Measurements from ENCODE around the gene DBH.

Gene DBH

GRCh38 chr9:133687856-133688761, 51.9 kb downstream of the DBH start:
- H3K9ac ChIP-seq (ENCODE audit: low read depth, low read length) = no peak overlapping the region
- no peak overlapping the region for H3K27ac ChIP-seq (ENCODE audit: low read depth, low read length)
- H3K27me3 ChIP-seq (ENCODE audit: insufficient read depth, low read length) = no peaks in the 10 kb centered on the region
- no peaks in the 10 kb centered on the region for H3K36me3 ChIP-seq (ENCODE audit: insufficient read depth, low read length)
- H3K4me1 ChIP-seq (ENCODE audit: insufficient read depth, low read length) = 0 out of 2 replicates have a peak, but pooled peaks cover 3% of the 10 kb centered on the region
- H3K9me3 ChIP-seq (ENCODE audit: insufficient read depth, low read depth, low read length) = no peaks in the 10 kb centered on the region
- H3K4me3 ChIP-seq (ENCODE audit: low read length) = no peak overlapping the region
- 90% methylated on average over 34 of the region's 34 CpGs for WGBS

GRCh38 chr9:133689151-133689763, 53.1 kb downstream of the DBH start:
- H3K9ac ChIP-seq (ENCODE audit: low read depth, low read length) = no peak overlapping the region
- no peaks in the 10 kb centered on the region for H3K9me3 ChIP-seq (ENCODE audit: insufficient read depth, low read depth, low read length)
- H3K36me3 ChIP-seq (ENCODE audit: insufficient read depth, low read length) = no peaks in the 10 kb centered on the region
- WGBS = 89% methylated on average over 10 of the region's 10 CpGs
- H3K27ac ChIP-seq (ENCODE audit: low read depth, low read length) = no peak overlapping the region
- H3K4me1 ChIP-seq (ENCODE audit: insufficient read depth, low read length) = 0 out of 2 replicates have a peak, but pooled peaks cover 3% of the 10 kb centered on the region
- no peaks in the 10 kb centered on the region for H3K27me3 ChIP-seq (ENCODE audit: insufficient read depth, low read length)
- no peak overlapping the region for H3K4me3 ChIP-seq (ENCODE audit: low read length)

- Histone ChIP-seq H3K36me3 (ENCODE audit: insufficient read depth, low read length) (no peaks in the 10 kb centered on the region), H3K9me3 (ENCODE audit: insufficient read depth, low read depth, low read length) (no peaks in the 10 kb centered on the region), H3K4me3 (ENCODE audit: low read length) (no peak overlapping the region), H3K27ac (ENCODE audit: low read depth, low read length) (no peak overlapping the region), H3K27me3 (ENCODE audit: insufficient read depth, low read length) (no peaks in the 10 kb centered on the region), H3K9ac (ENCODE audit: low read depth, low read length) (no peak overlapping the region), H3K4me1 (ENCODE audit: insufficient read depth, low read length) (0 out of 2 replicates have a peak, but pooled peaks cover 3% of the 10 kb centered on the region)
- WGBS = 91% methylated on average over 11 of the region's 11 CpGs
These were observed 54.0 kb downstream of the DBH start for GRCh38 chr9:133690081-133690561.

GRCh38 chr9:133691191-133691590, 55.0 kb downstream of the DBH start:
- H3K9me3 ChIP-seq (ENCODE audit: insufficient read depth, low read depth, low read length) = no peaks in the 10 kb centered on the region
- H3K27me3 ChIP-seq (ENCODE audit: insufficient read depth, low read length) = no peaks in the 10 kb centered on the region
- no peak overlapping the region for H3K4me3 ChIP-seq (ENCODE audit: low read length)
- H3K27ac ChIP-seq (ENCODE audit: low read depth, low read length) = no peak overlapping the region
- H3K36me3 ChIP-seq (ENCODE audit: insufficient read depth, low read length) = no peaks in the 10 kb centered on the region
- 81% methylated on average over 4 of the region's 4 CpGs for WGBS
- no peak overlapping the region for H3K9ac ChIP-seq (ENCODE audit: low read depth, low read length)
- 0 out of 2 replicates have a peak, but pooled peaks cover 3% of the 10 kb centered on the region for H3K4me1 ChIP-seq (ENCODE audit: insufficient read depth, low read length)

- Histone ChIP-seq H3K27ac (ENCODE audit: low read depth, low read length) (no peak overlapping the region), H3K4me3 (ENCODE audit: low read length) (no peak overlapping the region), H3K36me3 (ENCODE audit: insufficient read depth, low read length) (no peaks in the 10 kb centered on the region), H3K9me3 (ENCODE audit: insufficient read depth, low read depth, low read length) (no peaks in the 10 kb centered on the region), H3K4me1 (ENCODE audit: insufficient read depth, low read length) (0 out of 2 replicates have a peak, but pooled peaks cover 3% of the 10 kb centered on the region), H3K27me3 (ENCODE audit: insufficient read depth, low read length) (no peaks in the 10 kb centered on the region), H3K9ac (ENCODE audit: low read depth, low read length) (no peak overlapping the region)
- WGBS = 81% methylated on average over 19 of the region's 19 CpGs
These were observed 55.6 kb downstream of the DBH start for GRCh38 chr9:133691626-133692363.

GRCh38 chr9:133692364-133692985, 56.3 kb downstream of the DBH start:
- H3K36me3 ChIP-seq (ENCODE audit: insufficient read depth, low read length) = no peaks in the 10 kb centered on the region
- 93% methylated on average over 25 of the region's 25 CpGs for WGBS
- H3K27me3 ChIP-seq (ENCODE audit: insufficient read depth, low read length) = no peaks in the 10 kb centered on the region
- H3K4me3 ChIP-seq (ENCODE audit: low read length) = no peak overlapping the region
- H3K27ac ChIP-seq (ENCODE audit: low read depth, low read length) = no peak overlapping the region
- 0 out of 2 replicates have a peak, but pooled peaks cover 3% of the 10 kb centered on the region for H3K4me1 ChIP-seq (ENCODE audit: insufficient read depth, low read length)
- H3K9ac ChIP-seq (ENCODE audit: low read depth, low read length) = no peak overlapping the region
- no peaks in the 10 kb centered on the region for H3K9me3 ChIP-seq (ENCODE audit: insufficient read depth, low read depth, low read length)

GRCh38 chr9:133693116-133693515, 57.0 kb downstream of the DBH start:
- 0 out of 2 replicates have a peak, but pooled peaks cover 3% of the 10 kb centered on the region for H3K4me1 ChIP-seq (ENCODE audit: insufficient read depth, low read length)
- no peak overlapping the region for H3K4me3 ChIP-seq (ENCODE audit: low read length)
- no peaks in the 10 kb centered on the region for H3K27me3 ChIP-seq (ENCODE audit: insufficient read depth, low read length)
- H3K9ac ChIP-seq (ENCODE audit: low read depth, low read length) = no peak overlapping the region
- WGBS = 93% methylated on average over 10 of the region's 10 CpGs
- H3K9me3 ChIP-seq (ENCODE audit: insufficient read depth, low read depth, low read length) = no peaks in the 10 kb centered on the region
- no peaks in the 10 kb centered on the region for H3K36me3 ChIP-seq (ENCODE audit: insufficient read depth, low read length)
- H3K27ac ChIP-seq (ENCODE audit: low read depth, low read length) = no peak overlapping the region

- no peaks in the 10 kb centered on the region for H3K36me3 ChIP-seq (ENCODE audit: insufficient read depth, low read length)
These were observed 57.8 kb downstream of the DBH start for GRCh38 chr9:133693703-133694529.

GRCh38 chr9:133694686-133695085, 58.5 kb downstream of the DBH start:
- 0 out of 2 replicates have a peak, but pooled peaks cover 3% of the 10 kb centered on the region for H3K4me1 ChIP-seq (ENCODE audit: insufficient read depth, low read length)
- no peak overlapping the region for H3K9ac ChIP-seq (ENCODE audit: low read depth, low read length)
- H3K36me3 ChIP-seq (ENCODE audit: insufficient read depth, low read length) = no peaks in the 10 kb centered on the region
- no peak overlapping the region for H3K4me3 ChIP-seq (ENCODE audit: low read length)
- no peaks in the 10 kb centered on the region for H3K9me3 ChIP-seq (ENCODE audit: insufficient read depth, low read depth, low read length)
- H3K27ac ChIP-seq (ENCODE audit: low read depth, low read length) = no peak overlapping the region
- no peaks in the 10 kb centered on the region for H3K27me3 ChIP-seq (ENCODE audit: insufficient read depth, low read length)
- 72% methylated on average over 3 of the region's 3 CpGs for WGBS

More at GRCh38 chr9:133693703-133694529, 57.8 kb downstream of the DBH start:
- Histone ChIP-seq H3K9ac (ENCODE audit: low read depth, low read length) (no peak overlapping the region), H3K4me3 (ENCODE audit: low read length) (no peak overlapping the region), H3K27me3 (ENCODE audit: insufficient read depth, low read length) (no peaks in the 10 kb centered on the region), H3K9me3 (ENCODE audit: insufficient read depth, low read depth, low read length) (no peaks in the 10 kb centered on the region), H3K4me1 (ENCODE audit: insufficient read depth, low read length) (0 out of 2 replicates have a peak, but pooled peaks cover 3% of the 10 kb centered on the region), H3K27ac (ENCODE audit: low read depth, low read length) (no peak overlapping the region)
- WGBS = 92% methylated on average over 32 of the region's 32 CpGs

GRCh38 chr9:133696071-133696472, 59.9 kb downstream of the DBH start:
- no peaks in the 10 kb centered on the region for H3K27me3 ChIP-seq (ENCODE audit: insufficient read depth, low read length)
- H3K4me1 ChIP-seq (ENCODE audit: insufficient read depth, low read length) = 0 out of 2 replicates have a peak, but pooled peaks cover 3% of the 10 kb centered on the region
- H3K9ac ChIP-seq (ENCODE audit: low read depth, low read length) = no peak overlapping the region
- 89% methylated on average over 12 of the region's 12 CpGs for WGBS
- no peaks in the 10 kb centered on the region for H3K9me3 ChIP-seq (ENCODE audit: insufficient read depth, low read depth, low read length)
- H3K27ac ChIP-seq (ENCODE audit: low read depth, low read length) = no peak overlapping the region
- no peak overlapping the region for H3K4me3 ChIP-seq (ENCODE audit: low read length)
- no peaks in the 10 kb centered on the region for H3K36me3 ChIP-seq (ENCODE audit: insufficient read depth, low read length)

Measured in HUES64 (cell line).